HepG2 (cell line): ENCODE measurements around the gene CD300A. TPM values are rescaled to one million over a fixed set of nuclear protein-coding genes. Genes with fewer than 3 reads are reported as not detected.

Experiments
- MED13 ChIP-seq: sonication (generic); formaldehyde crosslinking; IDR thresholded peaks from 2 replicates; pipeline ENCODE4 v1.5.0; 2020; ENCODE audit warnings: missing genetic modification reagents
- MXI1 ChIP-seq: IDR thresholded peaks from 3 replicates; pipeline ENCODE4 v1.6.1; 2012; ENCODE audit warnings: low read depth, low read length, inconsistent platforms, borderline replicate concordance
- NAIF1 ChIP-seq: sonication (generic); formaldehyde crosslinking; IDR thresholded peaks from 2 replicates; pipeline ENCODE4 v1.5.0; 2020; ENCODE audit warnings: mild to moderate bottlenecking, missing genetic modification reagents, borderline replicate concordance
- NCOA1 ChIP-seq: sonication (generic); formaldehyde crosslinking; IDR thresholded peaks from 2 replicates; pipeline ENCODE4 v1.9.0; 2021; ENCODE audit warnings: missing genetic modification reagents
- NR3C1 ChIP-seq: sonication (generic); formaldehyde crosslinking; IDR thresholded peaks from 2 replicates; pipeline ENCODE4 v1.4.0; 2020; ENCODE audit warnings: missing genetic modification reagents
- POLR2A ChIP-seq, 2 experiments: IDR thresholded peaks; 2 replicates each; pipeline ENCODE4 v1.6.1; 2011; ENCODE audit warnings: low read depth in 2 of 2, low read length in 2 of 2, mild to moderate bottlenecking in 1 of 2, moderate library complexity in 1 of 2; ENCODE audit not compliant: insufficient read depth in 1 of 2
- PPARG ChIP-seq: conservative IDR thresholded peaks from 2 replicates; pipeline ENCODE4 v1.6.1; 2016; ENCODE audit warnings: missing biosample characterization, missing genetic modification reagents
- ZNF337 ChIP-seq: sonication (generic); formaldehyde crosslinking; IDR thresholded peaks from 2 replicates; pipeline ENCODE4 v1.5.1; 2020; ENCODE audit warnings: missing genetic modification reagents, low read depth, mild to moderate bottlenecking, borderline replicate concordance
- ZNF34 ChIP-seq: sonication (generic); formaldehyde crosslinking; IDR thresholded peaks from 2 replicates; pipeline ENCODE4 v1.4.0; 2020; ENCODE audit warnings: mild to moderate bottlenecking, missing genetic modification reagents, borderline replicate concordance
- ZNF616 ChIP-seq: sonication (generic); formaldehyde crosslinking; IDR thresholded peaks from 2 replicates; pipeline ENCODE4 v1.5.0; 2020; ENCODE audit warnings: low read depth, mild to moderate bottlenecking, missing genetic modification reagents
- ZSCAN21 ChIP-seq: sonication (generic); formaldehyde crosslinking; IDR thresholded peaks from 2 replicates; pipeline ENCODE4 v1.8.0; 2022; ENCODE audit warnings: mild to moderate bottlenecking, missing genetic modification reagents, moderate library complexity, borderline replicate concordance
- polyA plus RNA-seq, 8 experiments: library from polyadenylated mRNA; depleted of rRNA in 3 of 8; stranded (reverse) in 7 of 8; unstranded in 1 of 8; fragments of >200 nt; fragmentation: Illumina TruSeq in 4 of 8; extraction: Trizol in 4 of 8; gene quantifications; 2 replicates each; pipeline versions ENCODE4 v1.2.1 to v1.2.3, GENCODE V29; 2011 to 2016; ENCODE audit warnings: low read depth in 4 of 8, missing spikeins in 1 of 8, mixed read lengths in 1 of 8; ENCODE audit not compliant: insufficient read depth in 1 of 8
- total RNA-seq, 5 experiments: library from RNA; depleted of rRNA; stranded (reverse); fragments of >200 nt; fragmentation: Illumina TruSeq; extraction: Trizol; gene quantifications; 2 replicates each; pipeline ENCODE4 v1.2.3, GENCODE V29; 2016; ENCODE audit warnings: low read depth in 1 of 5
- TF ChIP-seq, protein P1 (sequence below): sonication (generic); formaldehyde crosslinking; IDR thresholded peaks from 2 replicates; pipeline ENCODE4 v1.4.0; 2020; ENCODE audit warnings: missing genetic modification reagents
- TF ChIP-seq, protein P2 (sequence below): sonication (generic); formaldehyde crosslinking; IDR thresholded peaks from 2 replicates; pipeline ENCODE4 v1.5.1; 2020; ENCODE audit warnings: mild to moderate bottlenecking, missing genetic modification reagents, borderline replicate concordance
- TF ChIP-seq, protein P3 (sequence below), 2 experiments: IDR thresholded peaks; 2 replicates each; pipeline ENCODE4 v1.6.1; 2011 to 2012; ENCODE audit warnings: low read length in 2 of 2, borderline replicate concordance in 1 of 2, low read depth in 1 of 2, mild to moderate bottlenecking in 1 of 2, moderate library complexity in 1 of 2
- TF ChIP-seq, protein P4 (sequence below): sonication (generic); formaldehyde crosslinking; IDR thresholded peaks from 2 replicates; pipeline ENCODE4 v1.9.0; 2021; ENCODE audit warnings: missing genetic modification reagents, borderline replicate concordance

CD300A gene
- total and polyA plus RNA-seq, 2 of the 13 experiments (the other 11 are each of a cell fraction or from before 2014, with no cell fraction given), result not detected

DNA sequence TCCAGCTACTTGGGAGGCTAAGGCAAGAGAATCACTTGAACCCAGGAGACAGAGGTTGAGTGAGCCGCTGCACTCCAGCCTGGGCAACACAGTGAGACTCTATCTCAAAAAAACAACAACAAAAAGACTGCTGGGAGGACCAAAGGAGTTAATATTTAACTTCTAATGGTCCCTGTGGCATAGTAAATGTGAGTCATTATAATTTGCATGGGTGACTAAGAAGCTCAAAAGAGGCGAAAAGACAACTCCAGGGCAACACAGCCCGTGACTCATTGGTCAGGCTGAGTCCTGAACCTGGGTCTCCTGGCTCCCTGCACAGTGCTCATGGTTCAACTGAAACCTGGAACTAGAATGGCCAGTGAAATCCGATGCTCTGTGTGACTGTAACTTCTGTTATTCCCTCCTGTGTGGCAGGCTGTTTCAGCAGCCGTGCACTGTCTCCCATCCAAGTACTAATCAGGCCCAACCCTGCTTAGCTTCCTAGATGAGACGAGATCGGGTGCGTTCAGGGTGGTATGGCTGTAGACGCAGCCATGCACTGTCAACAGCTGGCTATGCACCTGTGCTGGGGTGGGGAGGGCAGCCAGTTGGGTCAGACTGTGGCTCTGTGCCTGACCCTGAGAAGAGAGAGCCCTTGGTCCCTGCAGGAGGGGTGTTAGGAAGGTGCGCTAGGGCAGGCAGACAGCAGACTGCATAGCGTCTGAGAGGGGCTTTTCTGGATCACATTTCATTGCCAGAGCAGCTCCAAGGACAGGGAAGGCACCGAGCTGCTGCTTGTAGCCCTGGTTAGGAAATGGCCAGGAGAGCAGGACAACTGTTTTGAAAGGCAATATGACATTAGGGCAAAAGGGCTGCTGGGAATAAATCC lies 49.0 kb upstream of the CD300A start (continued):
- no peak for TF ChIP-seq ZNF337 (CRISPR knock-in tag)
- TF ChIP-seq PPARG (CRISPR knock-in tag), result peak; percentile 31; the same call in 1 of the 2 replicates
- TF ChIP-seq MXI1, result peak; percentile 67; the same call in 1 of the 3 replicates
- TF ChIP-seq NR3C1 (CRISPR knock-in tag), result no peak
- TF ChIP-seq, protein P1, sequence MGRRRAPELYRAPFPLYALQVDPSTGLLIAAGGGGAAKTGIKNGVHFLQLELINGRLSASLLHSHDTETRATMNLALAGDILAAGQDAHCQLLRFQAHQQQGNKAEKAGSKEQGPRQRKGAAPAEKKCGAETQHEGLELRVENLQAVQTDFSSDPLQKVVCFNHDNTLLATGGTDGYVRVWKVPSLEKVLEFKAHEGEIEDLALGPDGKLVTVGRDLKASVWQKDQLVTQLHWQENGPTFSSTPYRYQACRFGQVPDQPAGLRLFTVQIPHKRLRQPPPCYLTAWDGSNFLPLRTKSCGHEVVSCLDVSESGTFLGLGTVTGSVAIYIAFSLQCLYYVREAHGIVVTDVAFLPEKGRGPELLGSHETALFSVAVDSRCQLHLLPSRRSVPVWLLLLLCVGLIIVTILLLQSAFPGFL (CRISPR knock-in tag), result no peak
- peak in 1 of 2 experiments; percentile 52; a peak in 1 of 4 replicates for TF ChIP-seq POLR2A (IDR thresholded peaks at IDR 0.05; ENCODE audit: insufficient read depth in 1 of 2, low read depth in 2 of 2, low read length in 2 of 2)
- no peak for TF ChIP-seq ZNF34
- TF ChIP-seq, protein P2, sequence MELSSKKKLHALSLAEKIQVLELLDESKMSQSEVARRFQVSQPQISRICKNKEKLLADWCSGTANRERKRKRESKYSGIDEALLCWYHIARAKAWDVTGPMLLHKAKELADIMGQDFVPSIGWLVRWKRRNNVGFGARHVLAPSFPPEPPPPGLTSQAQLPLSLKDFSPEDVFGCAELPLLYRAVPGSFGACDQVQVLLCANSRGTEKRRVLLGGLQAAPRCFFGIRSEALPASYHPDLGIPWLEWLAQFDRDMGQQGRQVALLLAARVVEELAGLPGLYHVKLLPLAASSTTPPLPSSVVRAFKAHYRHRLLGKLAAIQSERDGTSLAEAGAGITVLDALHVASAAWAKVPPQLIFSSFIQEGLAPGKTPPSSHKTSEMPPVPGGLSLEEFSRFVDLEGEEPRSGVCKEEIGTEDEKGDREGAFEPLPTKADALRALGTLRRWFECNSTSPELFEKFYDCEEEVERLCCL (CRISPR knock-in tag), result peak; percentile 79; the same call in 1 of the 2 replicates
- no peak for TF ChIP-seq MED13
- TF ChIP-seq, protein P3, sequence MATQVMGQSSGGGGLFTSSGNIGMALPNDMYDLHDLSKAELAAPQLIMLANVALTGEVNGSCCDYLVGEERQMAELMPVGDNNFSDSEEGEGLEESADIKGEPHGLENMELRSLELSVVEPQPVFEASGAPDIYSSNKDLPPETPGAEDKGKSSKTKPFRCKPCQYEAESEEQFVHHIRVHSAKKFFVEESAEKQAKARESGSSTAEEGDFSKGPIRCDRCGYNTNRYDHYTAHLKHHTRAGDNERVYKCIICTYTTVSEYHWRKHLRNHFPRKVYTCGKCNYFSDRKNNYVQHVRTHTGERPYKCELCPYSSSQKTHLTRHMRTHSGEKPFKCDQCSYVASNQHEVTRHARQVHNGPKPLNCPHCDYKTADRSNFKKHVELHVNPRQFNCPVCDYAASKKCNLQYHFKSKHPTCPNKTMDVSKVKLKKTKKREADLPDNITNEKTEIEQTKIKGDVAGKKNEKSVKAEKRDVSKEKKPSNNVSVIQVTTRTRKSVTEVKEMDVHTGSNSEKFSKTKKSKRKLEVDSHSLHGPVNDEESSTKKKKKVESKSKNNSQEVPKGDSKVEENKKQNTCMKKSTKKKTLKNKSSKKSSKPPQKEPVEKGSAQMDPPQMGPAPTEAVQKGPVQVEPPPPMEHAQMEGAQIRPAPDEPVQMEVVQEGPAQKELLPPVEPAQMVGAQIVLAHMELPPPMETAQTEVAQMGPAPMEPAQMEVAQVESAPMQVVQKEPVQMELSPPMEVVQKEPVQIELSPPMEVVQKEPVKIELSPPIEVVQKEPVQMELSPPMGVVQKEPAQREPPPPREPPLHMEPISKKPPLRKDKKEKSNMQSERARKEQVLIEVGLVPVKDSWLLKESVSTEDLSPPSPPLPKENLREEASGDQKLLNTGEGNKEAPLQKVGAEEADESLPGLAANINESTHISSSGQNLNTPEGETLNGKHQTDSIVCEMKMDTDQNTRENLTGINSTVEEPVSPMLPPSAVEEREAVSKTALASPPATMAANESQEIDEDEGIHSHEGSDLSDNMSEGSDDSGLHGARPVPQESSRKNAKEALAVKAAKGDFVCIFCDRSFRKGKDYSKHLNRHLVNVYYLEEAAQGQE (IDR thresholded peaks at IDR 0.05; ENCODE audit: borderline replicate concordance in 1 of 2, low read depth in 1 of 2, low read length in 2 of 2), result no peak
- TF ChIP-seq NCOA1 (CRISPR knock-in tag), result no peak
- TF ChIP-seq, protein P4, sequence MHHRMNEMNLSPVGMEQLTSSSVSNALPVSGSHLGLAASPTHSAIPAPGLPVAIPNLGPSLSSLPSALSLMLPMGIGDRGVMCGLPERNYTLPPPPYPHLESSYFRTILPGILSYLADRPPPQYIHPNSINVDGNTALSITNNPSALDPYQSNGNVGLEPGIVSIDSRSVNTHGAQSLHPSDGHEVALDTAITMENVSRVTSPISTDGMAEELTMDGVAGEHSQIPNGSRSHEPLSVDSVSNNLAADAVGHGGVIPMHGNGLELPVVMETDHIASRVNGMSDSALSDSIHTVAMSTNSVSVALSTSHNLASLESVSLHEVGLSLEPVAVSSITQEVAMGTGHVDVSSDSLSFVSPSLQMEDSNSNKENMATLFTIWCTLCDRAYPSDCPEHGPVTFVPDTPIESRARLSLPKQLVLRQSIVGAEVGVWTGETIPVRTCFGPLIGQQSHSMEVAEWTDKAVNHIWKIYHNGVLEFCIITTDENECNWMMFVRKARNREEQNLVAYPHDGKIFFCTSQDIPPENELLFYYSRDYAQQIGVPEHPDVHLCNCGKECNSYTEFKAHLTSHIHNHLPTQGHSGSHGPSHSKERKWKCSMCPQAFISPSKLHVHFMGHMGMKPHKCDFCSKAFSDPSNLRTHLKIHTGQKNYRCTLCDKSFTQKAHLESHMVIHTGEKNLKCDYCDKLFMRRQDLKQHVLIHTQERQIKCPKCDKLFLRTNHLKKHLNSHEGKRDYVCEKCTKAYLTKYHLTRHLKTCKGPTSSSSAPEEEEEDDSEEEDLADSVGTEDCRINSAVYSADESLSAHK (CRISPR knock-in tag), result no peak
- no peak; the same call in 1 of the 2 replicates for TF ChIP-seq ZSCAN21 (CRISPR knock-in tag)
- no peak for TF ChIP-seq ZNF616 (CRISPR knock-in tag)
- TF ChIP-seq NAIF1 (CRISPR knock-in tag), result no peak; the same call in 1 of the 2 replicates
